Measurements from ENCODE around the gene MYORG.

GRCh38 chr9:34403554-34404380 is 27.1 kb upstream of the MYORG start:
- TF ChIP-seq, protein P1, sequence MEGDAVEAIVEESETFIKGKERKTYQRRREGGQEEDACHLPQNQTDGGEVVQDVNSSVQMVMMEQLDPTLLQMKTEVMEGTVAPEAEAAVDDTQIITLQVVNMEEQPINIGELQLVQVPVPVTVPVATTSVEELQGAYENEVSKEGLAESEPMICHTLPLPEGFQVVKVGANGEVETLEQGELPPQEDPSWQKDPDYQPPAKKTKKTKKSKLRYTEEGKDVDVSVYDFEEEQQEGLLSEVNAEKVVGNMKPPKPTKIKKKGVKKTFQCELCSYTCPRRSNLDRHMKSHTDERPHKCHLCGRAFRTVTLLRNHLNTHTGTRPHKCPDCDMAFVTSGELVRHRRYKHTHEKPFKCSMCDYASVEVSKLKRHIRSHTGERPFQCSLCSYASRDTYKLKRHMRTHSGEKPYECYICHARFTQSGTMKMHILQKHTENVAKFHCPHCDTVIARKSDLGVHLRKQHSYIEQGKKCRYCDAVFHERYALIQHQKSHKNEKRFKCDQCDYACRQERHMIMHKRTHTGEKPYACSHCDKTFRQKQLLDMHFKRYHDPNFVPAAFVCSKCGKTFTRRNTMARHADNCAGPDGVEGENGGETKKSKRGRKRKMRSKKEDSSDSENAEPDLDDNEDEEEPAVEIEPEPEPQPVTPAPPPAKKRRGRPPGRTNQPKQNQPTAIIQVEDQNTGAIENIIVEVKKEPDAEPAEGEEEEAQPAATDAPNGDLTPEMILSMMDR (IDR thresholded peaks at IDR 0.05; ENCODE audit: poor library complexity): peak; percentile 97
- TF ChIP-seq EZH2phosphoT487 (IDR thresholded peaks at IDR 0.05; ENCODE audit: low read depth, severe bottlenecking, unreplicated experiment) (no peak), EZH2 (IDR thresholded peaks at IDR 0.05; ENCODE audit: borderline replicate concordance) (no peak)
